Neural progenitor cell (in vitro differentiated cells): ENCODE measurements around the gene GABARAP. TPM values are rescaled to one million over a fixed set of nuclear protein-coding genes. Genes with fewer than 3 reads are reported as not detected.

Source experiments
- DNase-seq: peaks from one replicate; pipeline ENCODE4 v3.0.0-alpha.2; 2016; ENCODE audit warnings: low spot score
- H2AFZ ChIP-seq: fragments of 200-600 bp; sonication (generic); replicated peaks from 2 replicates; pipeline ENCODE4 v1.6.1; 2016; ENCODE audit warnings: antibody characterized with exemption
- H3F3A ChIP-seq: fragments of 200-600 bp; sonication (generic); 2 replicates; pipeline ENCODE4 v1.6.1; 2016; ENCODE audit warnings: antibody characterized with exemption, low read depth
- H3K27ac ChIP-seq: fragments of 200-600 bp; sonication (generic); 2 replicates; pipeline ENCODE4 v1.5.1; 2016; ENCODE audit warnings: mild to moderate bottlenecking
- H3K27me3 ChIP-seq: fragments of 200-600 bp; sonication (generic); 2 replicates; pipeline ENCODE4 v1.6.1; 2016; ENCODE audit warnings: mild to moderate bottlenecking, moderate library complexity
- H3K36me3 ChIP-seq: fragments of 200-600 bp; sonication (generic); 2 replicates; pipeline ENCODE4 v1.5.1; 2016
- H3K4me1 ChIP-seq: fragments of 200-600 bp; sonication (generic); 2 replicates; pipeline ENCODE4 v1.6.1; 2016; ENCODE audit warnings: mixed run types
- H3K4me2 ChIP-seq: fragments of 200-600 bp; sonication (generic); 2 replicates; pipeline ENCODE4 v1.6.1; 2016
- H3K4me3 ChIP-seq: fragments of 200-600 bp; sonication (generic); 2 replicates; pipeline ENCODE4 v1.5.1; 2016
- H3K79me2 ChIP-seq: fragments of 200-600 bp; sonication (generic); 2 replicates; pipeline ENCODE4 v1.6.1; 2016; ENCODE audit warnings: low read depth
- H3K9ac ChIP-seq: fragments of 200-600 bp; sonication (generic); 2 replicates; pipeline ENCODE4 v1.6.1; 2016
- H3K9me3 ChIP-seq: fragments of 200-600 bp; sonication (generic); 2 replicates; pipeline ENCODE4 v1.5.1; 2016; ENCODE audit warnings: low read depth
- H4K20me1 ChIP-seq: fragments of 200-600 bp; sonication (generic); 2 replicates; pipeline ENCODE4 v1.6.1; 2016; ENCODE audit warnings: low read depth
- H3K27ac Mint-ChIP-seq: 3 replicates; pipeline ENCODE4 v1.8.0; 2021; ENCODE audit warnings: mixed read lengths
- H3K27me3 Mint-ChIP-seq: 2 replicates; pipeline ENCODE4 v1.8.0; 2022; ENCODE audit warnings: low read depth, mild to moderate bottlenecking, inconsistent platforms, moderate library complexity, mixed read lengths; ENCODE audit not compliant: insufficient read depth
- H3K36me3 Mint-ChIP-seq: 3 replicates; pipeline ENCODE4 v1.8.0; 2021; ENCODE audit warnings: mixed read lengths
- H3K4me1 Mint-ChIP-seq: 3 replicates; pipeline ENCODE4 v1.8.0; 2021; ENCODE audit warnings: mixed read lengths
- H3K4me3 Mint-ChIP-seq: 3 replicates; pipeline ENCODE4 v1.8.0; 2021; ENCODE audit warnings: mild to moderate bottlenecking, moderate library complexity, mixed read lengths
- H3K9me3 Mint-ChIP-seq: 3 replicates; pipeline ENCODE4 v1.8.0; 2020; ENCODE audit warnings: mixed read lengths
- CTCF ChIP-seq: fragments of 200-600 bp; sonication (generic); IDR thresholded peaks from 2 replicates; pipeline ENCODE4 v1.5.1; 2017; ENCODE audit warnings: antibody characterized with exemption, mild to moderate bottlenecking
- EZH2 ChIP-seq: fragments of 200-600 bp; sonication (generic); IDR thresholded peaks from 2 replicates; pipeline ENCODE4 v1.6.1; 2017; ENCODE audit warnings: antibody characterized with exemption, mild to moderate bottlenecking, moderate library complexity
- EZH2phosphoT487 ChIP-seq: fragments of 200-600 bp; sonication (generic); IDR thresholded peaks from 2 replicates; pipeline ENCODE4 v1.6.1; 2017; ENCODE audit warnings: antibody characterized with exemption
- total RNA-seq: library from RNA; depleted of rRNA; stranded (reverse); fragments of >200 nt; gene quantifications from 2 replicates; pipeline ENCODE4 v1.2.3, GENCODE V29; 2015; ENCODE audit warnings: low replicate concordance

The GABARAP gene
- total RNA-seq, 1 donor from 2014 or later = 225 TPM

- Histone ChIP-seq H2AFZ (peak within 1 kb of the TSS; percentile 86), H3F3A (peaks cover 32% of the 10 kb centered on the region), H3K27ac (no peak within 1 kb of the TSS), H3K4me2 (peak within 1 kb of the TSS; percentile 79), H3K9ac (no peak within 1 kb of the TSS), H3K4me1 (peaks cover 14% of the 10 kb centered on the region), H4K20me1 (peaks cover 11% of the 10 kb centered on the region), H3K27me3 (peaks cover 49% of the 10 kb centered on the region), H3K4me3 (peak within 1 kb of the TSS; percentile 41), H3K9me3 (no peaks in the 10 kb centered on the region), H3K36me3 (no peaks in the 10 kb centered on the region), H3K79me2 (no peaks in the 10 kb centered on the region)
- peak; percentile 37 for DNase-seq
- Mint-ChIP-seq H3K4me1 (peaks cover 8% of the 10 kb centered on the region), H3K9me3 (no peaks in the 10 kb centered on the region), H3K27ac (no peak within 1 kb of the TSS), H3K36me3 (peaks cover 13% of the 10 kb centered on the region), H3K27me3 (peaks cover 51% of the 10 kb centered on the region), H3K4me3 (peak within 1 kb of the TSS; percentile 71)
- TF ChIP-seq CTCF (no peak), EZH2 (peak; percentile 97), EZH2phosphoT487 (peak; percentile 97)
Observed at GRCh38 chr17:7262192-7262934, 20.1 kb upstream of the GABARAP start, which contains the start of gene CLDN7. TSS of gene CLDN7 (minus strand) at chr17:7262478. CDS start at chr17:7262043, 435 bp downstream.

DNA sequence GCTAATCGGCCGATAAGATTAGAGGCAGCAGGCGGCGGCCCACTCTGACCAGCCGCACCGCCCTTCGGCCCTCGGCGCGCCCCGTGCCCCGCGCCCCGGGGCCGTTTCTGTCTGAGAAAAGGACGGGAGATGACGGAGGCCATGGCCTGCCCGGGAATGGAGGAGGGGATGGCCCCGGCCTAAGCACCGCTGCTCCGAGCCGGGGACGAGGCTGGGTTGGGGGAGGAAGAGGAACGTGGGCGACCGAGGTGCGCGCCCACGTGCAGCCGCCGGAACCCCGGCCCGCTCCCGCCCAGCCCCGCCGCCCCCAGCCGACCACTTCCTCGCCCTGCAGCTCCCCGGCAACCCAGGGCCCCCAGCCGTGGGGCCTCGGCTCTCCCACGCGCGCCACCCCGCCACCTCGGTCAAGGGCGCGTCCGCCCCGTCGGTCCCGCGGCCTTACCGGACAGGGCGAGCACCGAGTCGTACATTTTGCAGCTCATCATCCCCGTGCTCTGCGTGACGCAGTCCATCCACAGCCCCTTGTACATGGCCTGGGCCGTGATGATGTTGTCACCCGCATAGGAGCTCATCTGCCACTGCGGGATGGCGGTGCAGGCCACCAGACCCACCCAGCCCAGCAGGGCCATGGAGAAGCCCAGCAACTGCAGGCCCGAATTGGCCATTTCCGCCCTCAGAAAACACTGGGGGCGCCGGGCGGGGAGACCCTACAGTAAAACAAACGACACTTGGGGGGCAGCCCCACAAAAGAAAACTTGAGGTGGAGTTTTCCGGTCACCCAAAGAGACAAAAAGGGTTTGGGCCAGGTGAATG lies 19.3 kb upstream of the GABARAP start:
- Histone ChIP-seq H2AFZ (peak overlapping the region; percentile 81), H3K36me3 (no peaks in the 10 kb centered on the region), H3K27me3 (peaks cover 49% of the 10 kb centered on the region), H3K79me2 (no peaks in the 10 kb centered on the region), H3K4me1 (peaks cover 14% of the 10 kb centered on the region), H3K4me3 (peak overlapping the region; percentile 41), H4K20me1 (peaks cover 11% of the 10 kb centered on the region), H3K9ac (no peak overlapping the region), H3F3A (peaks cover 32% of the 10 kb centered on the region), H3K27ac (no peak overlapping the region), H3K9me3 (no peaks in the 10 kb centered on the region), H3K4me2 (peak overlapping the region; percentile 79)
- no peak for DNase-seq
- Mint-ChIP-seq H3K4me3 (peak overlapping the region; percentile 71), H3K27me3 (peaks cover 48% of the 10 kb centered on the region), H3K27ac (no peak overlapping the region), H3K9me3 (no peaks in the 10 kb centered on the region), H3K36me3 (peaks cover 16% of the 10 kb centered on the region), H3K4me1 (peaks cover 8% of the 10 kb centered on the region)
- TF ChIP-seq EZH2 (peak; percentile 98), CTCF (no peak), EZH2phosphoT487 (peak; percentile 98)

DNA sequence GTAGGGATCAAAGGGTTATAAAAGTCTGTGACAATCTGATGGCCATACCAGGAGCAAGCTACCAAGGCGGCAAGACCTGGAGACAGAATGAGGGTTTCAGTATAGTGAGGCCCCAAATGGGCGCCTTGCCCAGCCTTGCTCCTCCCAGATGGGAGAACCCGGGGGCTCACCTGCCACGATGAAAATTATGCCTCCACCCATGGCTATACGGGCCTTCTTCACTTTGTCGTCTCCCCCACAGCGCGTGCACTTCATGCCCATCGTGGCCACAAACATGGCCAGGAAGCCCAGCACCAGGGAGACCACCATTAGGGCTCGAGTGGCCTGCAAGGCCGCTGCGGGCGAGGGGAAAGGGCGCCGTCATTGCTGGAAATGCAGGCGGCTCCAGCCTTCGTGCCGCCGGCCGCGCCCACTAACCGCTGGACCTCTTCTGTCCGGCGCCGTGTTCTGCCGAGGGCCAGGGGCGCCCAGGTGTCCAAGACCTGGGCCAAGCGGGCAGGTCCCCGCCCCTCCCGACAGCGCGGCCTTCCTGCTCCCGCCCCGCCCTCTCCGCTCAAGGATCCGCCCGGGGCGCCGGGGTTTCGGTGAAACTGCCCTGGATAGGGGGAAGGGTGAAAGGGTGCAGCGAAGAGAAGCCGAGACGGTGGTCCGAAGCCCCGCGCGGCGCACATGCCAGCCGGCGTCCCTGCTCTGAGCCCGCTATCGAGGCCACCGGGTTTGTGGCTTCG lies 18.6 kb upstream of the GABARAP start:
- Histone ChIP-seq H3F3A (peaks cover 29% of the 10 kb centered on the region), H3K4me1 (peaks cover 14% of the 10 kb centered on the region), H3K4me3 (peak overlapping the region; percentile 41), H3K4me2 (peak overlapping the region; percentile 78), H2AFZ (peak overlapping the region; percentile 81), H3K9ac (no peak overlapping the region), H3K9me3 (no peaks in the 10 kb centered on the region), H3K27ac (no peak overlapping the region), H3K79me2 (no peaks in the 10 kb centered on the region), H3K27me3 (peaks cover 49% of the 10 kb centered on the region), H4K20me1 (peaks cover 11% of the 10 kb centered on the region), H3K36me3 (no peaks in the 10 kb centered on the region)
- DNase-seq = peak; percentile 73
- H3K36me3 Mint-ChIP-seq = peaks cover 20% of the 10 kb centered on the region
- peak overlapping the region; percentile 70 for H3K4me3 Mint-ChIP-seq
- H3K9me3 Mint-ChIP-seq = no peaks in the 10 kb centered on the region
- H3K27ac Mint-ChIP-seq = no peak overlapping the region
- TF ChIP-seq EZH2 (no peak), CTCF (no peak), EZH2phosphoT487 (no peak)
- peaks cover 8% of the 10 kb centered on the region for H3K4me1 Mint-ChIP-seq
- H3K27me3 Mint-ChIP-seq = peaks cover 48% of the 10 kb centered on the region
